VCaP (cell line): Measurements from ENCODE around the gene C3orf18.

Source experiments
- H3K27ac ChIP-seq: fragments of 450-650 bp; 2 replicates; pipeline ENCODE4 v1.5.1; 2017
- CTCF ChIP-seq: fragments of 450-650 bp; conservative IDR thresholded peaks from 2 replicates; pipeline ENCODE4 v1.5.1; 2017; ENCODE audit warnings: mild to moderate bottlenecking, moderate library complexity

The C3orf18 gene

GRCh38 chr3:50557106-50557505 is 10.4 kb downstream of the C3orf18 start:
- no peak overlapping the region for H3K27ac ChIP-seq
- no peak for TF ChIP-seq CTCF

- TF ChIP-seq CTCF = no peak
- H3K27ac ChIP-seq = no peak overlapping the region
Observed at GRCh38 chr3:50554553-50554952, 13.0 kb downstream of the C3orf18 start.

- no peak for TF ChIP-seq CTCF
Observed at GRCh38 chr3:50552598-50552997, 14.9 kb downstream of the C3orf18 start.

GRCh38 chr3:50551681-50552435 is 15.7 kb downstream of the C3orf18 start:
- no peak overlapping the region for H3K27ac ChIP-seq
- TF ChIP-seq CTCF = peak; percentile 59

More at GRCh38 chr3:50552598-50552997, 14.9 kb downstream of the C3orf18 start:
- H3K27ac ChIP-seq = no peak overlapping the region

GRCh38 chr3:50551054-50551659 is 16.4 kb downstream of the C3orf18 start:
- TF ChIP-seq CTCF = no peak
- no peak overlapping the region for H3K27ac ChIP-seq

GRCh38 chr3:50550079-50550736 is 17.3 kb downstream of the C3orf18 start:
- no peak overlapping the region for H3K27ac ChIP-seq
- peak; percentile 87 for TF ChIP-seq CTCF

- no peak overlapping the region for H3K27ac ChIP-seq
- TF ChIP-seq CTCF = no peak
Observed at GRCh38 chr3:50549226-50549625, 18.3 kb downstream of the C3orf18 start.
